ENCODE results near the gene RASGRP3. TPM values are rescaled to one million over a fixed set of nuclear protein-coding genes. Genes with fewer than 3 reads are reported as not detected.

Gene RASGRP3
- total RNA-seq, 4 donors from 2014 or later: 3.7 to 10.6 (median 6.7) TPM

- intact Hi-C loops (cut with DNase I): no loop called here
- no peak overlapping the region for H3K27ac ChIP-seq (replicated peaks in 1 of 4)
Observed at GRCh38 chr2:33494155-33494779, 17.8 kb downstream of the RASGRP3 start.

GRCh38 chr2:33494877-33495641, 18.6 kb downstream of the RASGRP3 start:
- Histone ChIP-seq H3K4me1 (peaks cover 12 to 29% (median 21%) of the 10 kb centered on the region in 4 donors), H3K4me3 (no peak overlapping the region), H3K27me3 (no peaks in the 10 kb centered on the region), H3K36me3 (no peaks in the 10 kb centered on the region), H3K9me3 (no peaks in the 10 kb centered on the region), H3K27ac (replicated peaks in 1 of 4) (no peak overlapping the region)
- intact Hi-C loops (cut with DNase I): no loop called here
- WGBS: 78% methylated on average over 8 of the region's 8 CpGs
- no peak for DNase-seq (ENCODE audit: extremely low spot score)
- TF ChIP-seq CTCF (IDR thresholded peaks at IDR 0.05) (no peak), EP300 (IDR thresholded peaks at IDR 0.05) (no peak), POLR2AphosphoS5 (IDR thresholded peaks at IDR 0.05) (no peak), POLR2A (IDR thresholded peaks at IDR 0.05; ENCODE audit: low read depth) (no peak)

More at GRCh38 chr2:33494155-33494779, 17.8 kb downstream of the RASGRP3 start:
- WGBS: 73% methylated on average over 10 of the region's 10 CpGs
- TF ChIP-seq CTCF (IDR thresholded peaks at IDR 0.05) (no peak), EP300 (IDR thresholded peaks at IDR 0.05) (no peak), POLR2AphosphoS5 (IDR thresholded peaks at IDR 0.05) (no peak), POLR2A (IDR thresholded peaks at IDR 0.05; ENCODE audit: low read depth) (no peak)
- H3K27me3 ChIP-seq: no peaks in the 10 kb centered on the region
- H3K4me3 ChIP-seq: no peak overlapping the region
- H3K36me3 ChIP-seq: no peaks in the 10 kb centered on the region
- H3K9me3 ChIP-seq: no peaks in the 10 kb centered on the region
- DNase-seq (ENCODE audit: extremely low spot score): no peak
- peaks cover 18 to 31% (median 22%) of the 10 kb centered on the region in 4 donors for H3K4me1 ChIP-seq

GRCh38 chr2:33495683-33496082, 19.2 kb downstream of the RASGRP3 start:
- DNase-seq (ENCODE audit: extremely low spot score): no peak
- H3K4me3 ChIP-seq: no peak overlapping the region
- H3K36me3 ChIP-seq: no peaks in the 10 kb centered on the region
- H3K4me1 ChIP-seq: peaks cover 8 to 23% (median 16%) of the 10 kb centered on the region in 4 donors
- no peak overlapping the region for H3K27ac ChIP-seq (replicated peaks in 1 of 4)
- no peaks in the 10 kb centered on the region for H3K27me3 ChIP-seq
- no peaks in the 10 kb centered on the region for H3K9me3 ChIP-seq
- TF ChIP-seq EP300 (IDR thresholded peaks at IDR 0.05) (no peak), POLR2AphosphoS5 (IDR thresholded peaks at IDR 0.05) (no peak), POLR2A (IDR thresholded peaks at IDR 0.05; ENCODE audit: low read depth) (no peak), CTCF (IDR thresholded peaks at IDR 0.05) (no peak)
- 81% methylated on average over 2 of the region's 2 CpGs for WGBS
- intact Hi-C loops (cut with DNase I): no loop called here

GRCh38 chr2:33496150-33496549, 19.7 kb downstream of the RASGRP3 start:
- no peak overlapping the region for H3K27ac ChIP-seq (replicated peaks in 1 of 4)
- no peaks in the 10 kb centered on the region for H3K27me3 ChIP-seq
- no peaks in the 10 kb centered on the region for H3K36me3 ChIP-seq
- no peaks in the 10 kb centered on the region for H3K9me3 ChIP-seq
- peaks cover 8 to 22% (median 16%) of the 10 kb centered on the region in 4 donors for H3K4me1 ChIP-seq
- no peak overlapping the region for H3K4me3 ChIP-seq
- intact Hi-C loops (cut with DNase I): no loop called here
- 62% methylated on average over 2 of the region's 2 CpGs for WGBS
- DNase-seq (ENCODE audit: extremely low spot score): no peak
- TF ChIP-seq EP300 (IDR thresholded peaks at IDR 0.05): no peak
- TF ChIP-seq CTCF (IDR thresholded peaks at IDR 0.05): no peak
- no peak for TF ChIP-seq POLR2AphosphoS5 (IDR thresholded peaks at IDR 0.05)
- no peak for TF ChIP-seq POLR2A (IDR thresholded peaks at IDR 0.05; ENCODE audit: low read depth)
